Hepatocyte (in vitro differentiated cells): ENCODE results near the gene SLC10A3.

Experiments
- CTCF ChIP-seq: fragments of 200-600 bp; sonication (generic); IDR thresholded peaks from 2 replicates; pipeline ENCODE4 v1.5.1; 2016; ENCODE audit warnings: antibody characterized with exemption, mild to moderate bottlenecking; ENCODE audit not compliant: poor library complexity
- EZH2 ChIP-seq: fragments of 200-600 bp; sonication (generic); IDR thresholded peaks from 2 replicates; pipeline ENCODE4 v1.6.1; 2016; ENCODE audit warnings: antibody characterized with exemption, mild to moderate bottlenecking, borderline replicate concordance

DNA sequence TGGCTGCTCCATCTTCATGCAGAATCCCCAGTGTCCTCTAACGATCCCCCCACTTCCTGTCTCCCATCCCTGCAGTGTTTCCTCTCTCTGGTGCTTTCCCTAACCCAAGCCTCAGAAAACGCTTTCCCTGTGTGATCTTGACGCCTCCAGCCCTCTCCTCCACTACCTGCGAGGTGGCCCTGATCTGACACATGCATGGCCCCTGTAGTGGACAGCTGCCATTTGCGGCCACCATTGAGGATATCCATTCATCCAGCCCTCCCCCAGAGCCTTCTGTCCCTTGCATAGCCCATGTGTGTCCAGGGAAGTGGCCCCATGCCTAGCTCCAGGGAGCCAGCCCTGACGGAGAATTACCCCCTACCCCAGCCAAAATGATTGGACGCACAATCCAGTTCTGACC is 7.1 kb downstream of the SLC10A3 start:
- TF ChIP-seq CTCF (no peak), EZH2 (no peak)
